HepG2 (cell line): ENCODE results near the gene TAP1. TPM values are rescaled to one million over a fixed set of nuclear protein-coding genes. Genes with fewer than 3 reads are reported as not detected.

ENCODE experiments used
- BRF2 ChIP-seq: sonication (generic); formaldehyde crosslinking; IDR thresholded peaks from 2 replicates; pipeline ENCODE4 v1.8.1; 2022; ENCODE audit warnings: mild to moderate bottlenecking, missing genetic modification reagents
- E2F2 ChIP-seq: sonication (generic); formaldehyde crosslinking; IDR thresholded peaks from 2 replicates; pipeline ENCODE4 v1.4.0; 2020; ENCODE audit warnings: missing genetic modification reagents, borderline replicate concordance
- FOXA3 ChIP-seq: IDR thresholded peaks from 2 replicates; pipeline ENCODE4 v1.6.1; 2016; ENCODE audit warnings: missing genetic modification reagents, missing compliant biosample characterization
- HNRNPK ChIP-seq: fragments of 200-400 bp; formaldehyde crosslinking; IDR thresholded peaks from 2 replicates; pipeline ENCODE4 v1.6.1; 2018; ENCODE audit warnings: low read length, low read depth, moderate library complexity, mild to moderate bottlenecking; ENCODE audit not compliant: poor library complexity, severe bottlenecking
- IRF1 ChIP-seq: sonication (generic); formaldehyde crosslinking; IDR thresholded peaks from 2 replicates; pipeline ENCODE4 v1.4.0; 2020; ENCODE audit warnings: low read depth, mild to moderate bottlenecking, missing genetic modification reagents
- MTA3 ChIP-seq: sonication (generic); formaldehyde crosslinking; IDR thresholded peaks from 2 replicates; pipeline ENCODE4 v1.4.0; 2020; ENCODE audit warnings: missing genetic modification reagents
- MTF2 ChIP-seq: sonication (generic); formaldehyde crosslinking; IDR thresholded peaks from 2 replicates; pipeline ENCODE4 v1.5.0; 2020; ENCODE audit warnings: missing genetic modification reagents, borderline replicate concordance
- NAIF1 ChIP-seq: sonication (generic); formaldehyde crosslinking; IDR thresholded peaks from 2 replicates; pipeline ENCODE4 v1.5.0; 2020; ENCODE audit warnings: mild to moderate bottlenecking, missing genetic modification reagents, borderline replicate concordance
- NFIC ChIP-seq: IDR thresholded peaks from 2 replicates; pipeline ENCODE4 v1.6.1; 2012; ENCODE audit warnings: mild to moderate bottlenecking, low read length, inconsistent platforms
- NR0B2 ChIP-seq: sonication (generic); formaldehyde crosslinking; IDR thresholded peaks from 2 replicates; pipeline ENCODE4 v1.4.0; 2020; ENCODE audit warnings: mild to moderate bottlenecking, missing genetic modification reagents
- PAX8 ChIP-seq: sonication (generic); formaldehyde crosslinking; IDR thresholded peaks from 2 replicates; pipeline ENCODE4 v1.8.0; 2022; ENCODE audit warnings: mild to moderate bottlenecking, missing genetic modification reagents, borderline replicate concordance
- RBM22 ChIP-seq: fragments of 200-400 bp; formaldehyde crosslinking; optimal IDR thresholded peaks from 2 replicates; pipeline ENCODE3; 2017; ENCODE audit warnings: mild to moderate bottlenecking, low read length, moderate library complexity
- THAP8 ChIP-seq: sonication (generic); formaldehyde crosslinking; IDR thresholded peaks from 2 replicates; pipeline ENCODE4 v1.5.1; 2020; ENCODE audit warnings: missing genetic modification reagents, mild to moderate bottlenecking, borderline replicate concordance
- ZBED4 ChIP-seq: sonication (generic); formaldehyde crosslinking; IDR thresholded peaks from 2 replicates; pipeline ENCODE4 v1.4.0; 2020; ENCODE audit warnings: missing genetic modification reagents, borderline replicate concordance
- ZFP62 ChIP-seq: sonication (generic); formaldehyde crosslinking; IDR thresholded peaks from 2 replicates; pipeline ENCODE4 v1.4.0; 2020; ENCODE audit warnings: missing genetic modification reagents
- ZFX ChIP-seq: sonication (generic); formaldehyde crosslinking; IDR thresholded peaks from 2 replicates; pipeline ENCODE4 v1.4.0; 2020; ENCODE audit warnings: mild to moderate bottlenecking, low read depth, missing genetic modification reagents, moderate library complexity
- ZNF12 ChIP-seq: sonication (generic); formaldehyde crosslinking; IDR thresholded peaks from 2 replicates; pipeline ENCODE4 v1.5.0; 2020; ENCODE audit warnings: missing genetic modification reagents
- ZNF556 ChIP-seq: sonication (generic); formaldehyde crosslinking; IDR thresholded peaks from 2 replicates; pipeline ENCODE4 v1.4.0; 2020; ENCODE audit warnings: mild to moderate bottlenecking, missing genetic modification reagents, borderline replicate concordance
- ZNF589 ChIP-seq: sonication (generic); formaldehyde crosslinking; conservative IDR thresholded peaks from 2 replicates; pipeline ENCODE4 v1.8.0; 2022; ENCODE audit warnings: mild to moderate bottlenecking, moderate library complexity, missing genetic modification reagents
- ZNF672 ChIP-seq: sonication (generic); formaldehyde crosslinking; IDR thresholded peaks from 2 replicates; pipeline ENCODE4 v1.8.1; 2022; ENCODE audit warnings: missing genetic modification reagents
- polyA plus RNA-seq, 8 experiments: library from polyadenylated mRNA; depleted of rRNA in 3 of 8; stranded (reverse) in 7 of 8; unstranded in 1 of 8; fragments of >200 nt; fragmentation: Illumina TruSeq in 4 of 8; extraction: Trizol in 4 of 8; gene quantifications; 2 replicates each; pipeline versions ENCODE4 v1.2.1 to v1.2.3, GENCODE V29; 2011 to 2016; ENCODE audit warnings: low read depth in 4 of 8, missing spikeins in 1 of 8, mixed read lengths in 1 of 8; ENCODE audit not compliant: insufficient read depth in 1 of 8
- total RNA-seq, 5 experiments: library from RNA; depleted of rRNA; stranded (reverse); fragments of >200 nt; fragmentation: Illumina TruSeq; extraction: Trizol; gene quantifications; 2 replicates each; pipeline ENCODE4 v1.2.3, GENCODE V29; 2016; ENCODE audit warnings: low read depth in 1 of 5

TAP1 gene
- total and polyA plus RNA-seq, 2 of the 13 experiments (the other 11 are each of a cell fraction or from before 2014, with no cell fraction given): 31.2 to 52.2 TPM

GRCh38 chr6:32853541-32854375 lies at the start of gene TAP1, which contains the start of gene PSMB9 (continued):
- TF ChIP-seq PAX8 (CRISPR knock-in tag): peak; percentile 27; the same call in 1 of the 2 replicates
- no peak; the same call in 1 of the 2 replicates for TF ChIP-seq MTF2 (CRISPR knock-in tag)
- TF ChIP-seq THAP8 (CRISPR knock-in tag): peak; percentile 49
- no peak for TF ChIP-seq ZNF672
- no peak for TF ChIP-seq NFIC
- no peak; the same call in 1 of the 2 replicates for TF ChIP-seq NR0B2 (CRISPR knock-in tag)
- peak; percentile 87 for TF ChIP-seq ZNF556 (CRISPR knock-in tag)
- TF ChIP-seq FOXA3: peak; percentile 38; the same call in 1 of the 2 replicates
- no peak for TF ChIP-seq ZNF589 (CRISPR knock-in tag)
- TF ChIP-seq ZNF12 (CRISPR knock-in tag): peak; percentile 61; the same call in 1 of the 2 replicates
- TF ChIP-seq ZFX (CRISPR knock-in tag): peak; percentile 90
- no peak for TF ChIP-seq HNRNPK
- TF ChIP-seq BRF2 (CRISPR knock-in tag): peak; percentile 66
- no peak for TF ChIP-seq RBM22
- TF ChIP-seq E2F2: no peak; the same call in 1 of the 2 replicates
- no peak; the same call in 1 of the 2 replicates for TF ChIP-seq ZBED4 (CRISPR knock-in tag)
- peak; percentile 100 for TF ChIP-seq IRF1 (CRISPR knock-in tag)
- no peak for TF ChIP-seq ZFP62 (CRISPR knock-in tag)
- no peak for TF ChIP-seq MTA3
- peak; percentile 94; the same call in 1 of the 2 replicates for TF ChIP-seq NAIF1 (CRISPR knock-in tag)
